Skeletal muscle satellite cell (primary cell): ENCODE results near the gene RERG.

Experiments used
- H3K27me3 ChIP-seq: 2 replicates; pipeline ENCODE4 v1.7.0; 2013; ENCODE audit warnings: low read length; ENCODE audit not compliant: control insufficient read depth, insufficient read depth
- H3K36me3 ChIP-seq: 2 replicates; pipeline ENCODE4 v1.7.0; 2013; ENCODE audit warnings: mild to moderate bottlenecking, control low read depth, low read length; ENCODE audit not compliant: insufficient read depth
- H3K4me1 ChIP-seq: 2 replicates; pipeline ENCODE4 v1.7.0; 2013; ENCODE audit warnings: low read length; ENCODE audit not compliant: control insufficient read depth, insufficient read depth
- H3K4me2 ChIP-seq: 2 replicates; pipeline ENCODE4 v1.7.0; 2013; ENCODE audit warnings: mild to moderate bottlenecking, low read length
- H3K4me3 ChIP-seq: 2 replicates; pipeline ENCODE4 v1.7.0; 2013; ENCODE audit warnings: low read length
- H3K9ac ChIP-seq: 2 replicates; pipeline ENCODE4 v1.7.0; 2013; ENCODE audit warnings: mild to moderate bottlenecking, low read depth, low read length, moderate library complexity
- H3K9me3 ChIP-seq: replicated peaks from 2 replicates; pipeline ENCODE4 v1.7.0; 2013; ENCODE audit warnings: mild to moderate bottlenecking, control low read depth, low read length

RERG gene

GRCh38 chr12:15163030-15163976, 57.9 kb downstream of the RERG start:
- Histone ChIP-seq H3K4me2 (no peak overlapping the region), H3K9me3 (no peaks in the 10 kb centered on the region), H3K4me3 (no peak overlapping the region), H3K36me3 (no peaks in the 10 kb centered on the region), H3K27me3 (no peaks in the 10 kb centered on the region), H3K9ac (no peak overlapping the region), H3K4me1 (peaks cover 31% of the 10 kb centered on the region)

GRCh38 chr12:15158083-15158482, 63.1 kb downstream of the RERG start:
- Histone ChIP-seq H3K4me2 (no peak overlapping the region), H3K4me1 (peaks cover 22% of the 10 kb centered on the region), H3K4me3 (no peak overlapping the region), H3K9me3 (no peaks in the 10 kb centered on the region), H3K9ac (no peak overlapping the region), H3K27me3 (no peaks in the 10 kb centered on the region), H3K36me3 (no peaks in the 10 kb centered on the region)

GRCh38 chr12:15157269-15157671, 63.9 kb downstream of the RERG start:
- no peak overlapping the region for H3K4me3 ChIP-seq
- no peaks in the 10 kb centered on the region for H3K36me3 ChIP-seq
- H3K9me3 ChIP-seq, result no peaks in the 10 kb centered on the region
- H3K9ac ChIP-seq, result no peak overlapping the region
- peaks cover 26% of the 10 kb centered on the region for H3K4me1 ChIP-seq
- H3K27me3 ChIP-seq, result no peaks in the 10 kb centered on the region
- H3K4me2 ChIP-seq, result no peak overlapping the region

GRCh38 chr12:15155271-15155670, 65.9 kb downstream of the RERG start:
- H3K4me1 ChIP-seq, result peaks cover 34% of the 10 kb centered on the region
- no peaks in the 10 kb centered on the region for H3K9me3 ChIP-seq
- H3K9ac ChIP-seq, result no peak overlapping the region

GRCh38 chr12:15154103-15154502, 67.1 kb downstream of the RERG start:
- H3K4me3 ChIP-seq, result no peak overlapping the region
- no peaks in the 10 kb centered on the region for H3K27me3 ChIP-seq
- no peak overlapping the region for H3K4me2 ChIP-seq
- H3K9ac ChIP-seq, result no peak overlapping the region
- no peaks in the 10 kb centered on the region for H3K36me3 ChIP-seq
- H3K4me1 ChIP-seq, result peaks cover 34% of the 10 kb centered on the region
- no peaks in the 10 kb centered on the region for H3K9me3 ChIP-seq

More at GRCh38 chr12:15155271-15155670, 65.9 kb downstream of the RERG start:
- Histone ChIP-seq H3K4me3 (no peak overlapping the region), H3K36me3 (no peaks in the 10 kb centered on the region), H3K27me3 (no peaks in the 10 kb centered on the region), H3K4me2 (no peak overlapping the region)

GRCh38 chr12:15152868-15153267, 68.3 kb downstream of the RERG start:
- Histone ChIP-seq H3K4me1 (peaks cover 34% of the 10 kb centered on the region), H3K27me3 (no peaks in the 10 kb centered on the region), H3K9ac (peak overlapping the region; percentile 44), H3K4me3 (no peak overlapping the region), H3K4me2 (no peak overlapping the region), H3K9me3 (no peaks in the 10 kb centered on the region), H3K36me3 (no peaks in the 10 kb centered on the region)

- H3K9ac ChIP-seq, result peak overlapping the region; percentile 44
- H3K36me3 ChIP-seq, result no peaks in the 10 kb centered on the region
- no peaks in the 10 kb centered on the region for H3K27me3 ChIP-seq
- H3K4me2 ChIP-seq, result no peak overlapping the region
- no peak overlapping the region for H3K4me3 ChIP-seq
- no peaks in the 10 kb centered on the region for H3K9me3 ChIP-seq
- H3K4me1 ChIP-seq, result peaks cover 33% of the 10 kb centered on the region
Observed at GRCh38 chr12:15152456-15152855, 68.8 kb downstream of the RERG start.

- no peaks in the 10 kb centered on the region for H3K36me3 ChIP-seq
- H3K4me3 ChIP-seq, result no peak overlapping the region
- H3K9me3 ChIP-seq, result no peaks in the 10 kb centered on the region
- H3K4me1 ChIP-seq, result peaks cover 23% of the 10 kb centered on the region
- H3K4me2 ChIP-seq, result no peak overlapping the region
- H3K9ac ChIP-seq, result peak overlapping the region; percentile 44
- no peaks in the 10 kb centered on the region for H3K27me3 ChIP-seq
Observed at GRCh38 chr12:15151161-15152091, 69.8 kb downstream of the RERG start.

GRCh38 chr12:15146585-15146984, 74.6 kb downstream of the RERG start:
- no peak overlapping the region for H3K9ac ChIP-seq
- no peak overlapping the region for H3K4me2 ChIP-seq
- no peaks in the 10 kb centered on the region for H3K9me3 ChIP-seq
- H3K36me3 ChIP-seq, result no peaks in the 10 kb centered on the region
- H3K4me1 ChIP-seq, result peaks cover under 1% of the 10 kb centered on the region
- no peak overlapping the region for H3K4me3 ChIP-seq
- no peaks in the 10 kb centered on the region for H3K27me3 ChIP-seq

- no peak overlapping the region for H3K4me2 ChIP-seq
- H3K9ac ChIP-seq, result no peak overlapping the region
- H3K36me3 ChIP-seq, result no peaks in the 10 kb centered on the region
- no peaks in the 10 kb centered on the region for H3K27me3 ChIP-seq
- no peak overlapping the region for H3K4me3 ChIP-seq
- H3K9me3 ChIP-seq, result no peaks in the 10 kb centered on the region
- H3K4me1 ChIP-seq, result no peaks in the 10 kb centered on the region
Observed at GRCh38 chr12:15143467-15143866, 77.8 kb downstream of the RERG start.

- Histone ChIP-seq H3K4me2 (no peak overlapping the region), H3K36me3 (no peaks in the 10 kb centered on the region), H3K27me3 (no peaks in the 10 kb centered on the region), H3K9me3 (no peaks in the 10 kb centered on the region), H3K4me3 (no peak overlapping the region), H3K9ac (no peak overlapping the region), H3K4me1 (no peaks in the 10 kb centered on the region)
Observed at GRCh38 chr12:15142711-15143110, 78.5 kb downstream of the RERG start.
